GM19025 (cell line): ENCODE data around the gene MCM10.

Experiments
- ATAC-seq: cut with Tn5 transposase; IDR thresholded peaks from one replicate; pipeline ENCODE4 v1.9.1; 2021; ENCODE audit warnings: mild to moderate bottlenecking, low read depth, moderate library complexity; ENCODE audit not compliant: unreplicated experiment

MCM10 gene

GRCh38 chr10:13163859-13164258 is 2.5 kb downstream of the MCM10 start:
- ATAC-seq, result no peak

GRCh38 chr10:13165177-13165576 is 3.8 kb downstream of the MCM10 start:
- no peak for ATAC-seq

- ATAC-seq, result no peak
Observed at GRCh38 chr10:13167568-13167967, 6.2 kb downstream of the MCM10 start.

GRCh38 chr10:13168781-13169180 is 7.4 kb downstream of the MCM10 start:
- no peak for ATAC-seq

GRCh38 chr10:13173616-13174015 is 12.3 kb downstream of the MCM10 start:
- ATAC-seq, result no peak

GRCh38 chr10:13180788-13181187 is 19.4 kb downstream of the MCM10 start:
- ATAC-seq, result no peak

- ATAC-seq, result no peak
Observed at GRCh38 chr10:13182424-13182823, 21.1 kb downstream of the MCM10 start.

GRCh38 chr10:13183625-13184024 is 22.3 kb downstream of the MCM10 start:
- ATAC-seq, result no peak

- ATAC-seq, result no peak
Observed at GRCh38 chr10:13184276-13184675, 22.9 kb downstream of the MCM10 start.

- ATAC-seq, result no peak
Observed at GRCh38 chr10:13184730-13185514, 23.6 kb downstream of the MCM10 start.

- no peak for ATAC-seq
Observed at GRCh38 chr10:13187135-13187534, 25.8 kb downstream of the MCM10 start.

- ATAC-seq, result no peak
Observed at GRCh38 chr10:13188593-13188992, 27.2 kb downstream of the MCM10 start.

- no peak for ATAC-seq
Observed at GRCh38 chr10:13189961-13190360, 28.6 kb downstream of the MCM10 start.

GRCh38 chr10:13190816-13191215 is 29.5 kb downstream of the MCM10 start:
- no peak for ATAC-seq

GRCh38 chr10:13191362-13191761 is 30.0 kb downstream of the MCM10 start:
- no peak for ATAC-seq

- no peak for ATAC-seq
Observed at GRCh38 chr10:13193637-13194036, 32.3 kb downstream of the MCM10 start.

- no peak for ATAC-seq
Observed at GRCh38 chr10:13195016-13195415, 33.7 kb downstream of the MCM10 start.

- ATAC-seq, result no peak
Observed at GRCh38 chr10:13201132-13201531, 39.8 kb downstream of the MCM10 start.

GRCh38 chr10:13206091-13206490 is 44.7 kb downstream of the MCM10 start:
- no peak for ATAC-seq

- ATAC-seq, result no peak
Observed at GRCh38 chr10:13206546-13207443, 45.4 kb downstream of the MCM10 start.

GRCh38 chr10:13213163-13213562 is 51.8 kb downstream of the MCM10 start:
- no peak for ATAC-seq

GRCh38 chr10:13218878-13219277 is 57.5 kb downstream of the MCM10 start:
- no peak for ATAC-seq
